ENCODE results near the gene TMEM247.

TMEM247 gene

GRCh38 chr2:46479265-46479664 lies at the start of gene TMEM247:
TMEM247 (plus strand) TSS chr2:46479565.
- DNase-seq (ENCODE audit: low read depth, low spot score): no peak

GRCh38 chr2:46430413-46430812 lies 49.0 kb upstream of the TMEM247 start:
- DNase-seq (ENCODE audit: low read depth, low spot score): no peak

- DNase-seq (ENCODE audit: low read depth, low spot score): no peak
Measured at GRCh38 chr2:46430992-46431391, 48.4 kb upstream of the TMEM247 start.

- no peak for DNase-seq (ENCODE audit: low read depth, low spot score)
Measured at GRCh38 chr2:46431481-46432235, 47.7 kb upstream of the TMEM247 start.

GRCh38 chr2:46434851-46435273 lies 44.5 kb upstream of the TMEM247 start:
- DNase-seq (ENCODE audit: low read depth, low spot score): peak; percentile 62

- DNase-seq (ENCODE audit: low read depth, low spot score): no peak
Measured at GRCh38 chr2:46435353-46435752, 44.0 kb upstream of the TMEM247 start.

GRCh38 chr2:46435796-46436360 lies 43.5 kb upstream of the TMEM247 start:
- DNase-seq (ENCODE audit: low read depth, low spot score): peak; percentile 6

GRCh38 chr2:46436800-46437199 lies 42.6 kb upstream of the TMEM247 start:
- no peak for DNase-seq (ENCODE audit: low read depth, low spot score)

GRCh38 chr2:46438102-46438501 lies 41.3 kb upstream of the TMEM247 start:
- DNase-seq (ENCODE audit: low read depth, low spot score): no peak

- DNase-seq (ENCODE audit: low read depth, low spot score): no peak
Measured at GRCh38 chr2:46438794-46439193, 40.6 kb upstream of the TMEM247 start.

- no peak for DNase-seq (ENCODE audit: low read depth, low spot score)
Measured at GRCh38 chr2:46439582-46439981, 39.8 kb upstream of the TMEM247 start.

GRCh38 chr2:46441838-46442712 lies 37.3 kb upstream of the TMEM247 start:
- DNase-seq (ENCODE audit: low read depth, low spot score): no peak

GRCh38 chr2:46444732-46445131 lies 34.6 kb upstream of the TMEM247 start:
- DNase-seq (ENCODE audit: low read depth, low spot score): no peak

GRCh38 chr2:46445556-46445955 lies 33.8 kb upstream of the TMEM247 start:
- no peak for DNase-seq (ENCODE audit: low read depth, low spot score)

- DNase-seq (ENCODE audit: low read depth, low spot score): no peak
Measured at GRCh38 chr2:46446871-46447568, 32.3 kb upstream of the TMEM247 start.

GRCh38 chr2:46447649-46448048 lies 31.7 kb upstream of the TMEM247 start:
- no peak for DNase-seq (ENCODE audit: low read depth, low spot score)

GRCh38 chr2:46448111-46448510 lies 31.3 kb upstream of the TMEM247 start:
- no peak for DNase-seq (ENCODE audit: low read depth, low spot score)

GRCh38 chr2:46448641-46449040 lies 30.7 kb upstream of the TMEM247 start:
- no peak for DNase-seq (ENCODE audit: low read depth, low spot score)

GRCh38 chr2:46449700-46450099 lies 29.7 kb upstream of the TMEM247 start:
- no peak for DNase-seq (ENCODE audit: low read depth, low spot score)

GRCh38 chr2:46451131-46451711 lies 28.1 kb upstream of the TMEM247 start:
- DNase-seq (ENCODE audit: low read depth, low spot score): no peak

GRCh38 chr2:46456789-46457188 lies 22.6 kb upstream of the TMEM247 start:
- DNase-seq (ENCODE audit: low read depth, low spot score): no peak
